GM12891 (cell line): ENCODE results near the gene CATSPERD.

ENCODE experiments used
- PAX5 ChIP-seq: IDR thresholded peaks from 2 replicates; pipeline ENCODE4 v1.6.1; 2011; ENCODE audit warnings: low read length, moderate library complexity, mild to moderate bottlenecking; ENCODE audit not compliant: insufficient read depth, severe bottlenecking
- POLR2A ChIP-seq: IDR thresholded peaks from 2 replicates; pipeline ENCODE4 v1.6.1; 2011; ENCODE audit warnings: low read depth, low read length, control low read depth
- POLR2AphosphoS5 ChIP-seq: IDR thresholded peaks from 2 replicates; pipeline ENCODE4 v1.6.1; 2011; ENCODE audit warnings: low read depth, low read length, control low read depth
- POU2F2 ChIP-seq: IDR thresholded peaks from 2 replicates; pipeline ENCODE4 v1.6.1; 2011; ENCODE audit warnings: low read depth, mild to moderate bottlenecking, control low read depth, low read length, moderate library complexity
- SPI1 ChIP-seq: IDR thresholded peaks from 2 replicates; pipeline ENCODE4 v1.6.1; 2011; ENCODE audit warnings: low read depth, low read length, control low read depth
- TAF1 ChIP-seq: IDR thresholded peaks from 2 replicates; pipeline ENCODE4 v1.6.1; 2011; ENCODE audit warnings: low read depth, low read length, control low read depth

GRCh38 chr19:5790559-5791520 lies 70.4 kb downstream of the CATSPERD start, which contains the start of gene DUS3L:
- TF ChIP-seq POLR2AphosphoS5 (peak; percentile 80), POLR2A (peak; percentile 76), TAF1 (no peak), SPI1 (no peak), POU2F2 (peak; percentile 86), PAX5 (no peak)
